Neutrophil (primary cell): ENCODE measurements around the gene SETBP1.

Source experiments
- H3K27ac ChIP-seq: fragments of 200-600 bp; sonication (generic); 2 replicates; pipeline ENCODE4 v1.5.1; 2016; ENCODE audit warnings: mild to moderate bottlenecking, moderate library complexity
- H3K27me3 ChIP-seq: fragments of 200-600 bp; sonication (generic); 2 replicates; pipeline ENCODE4 v1.6.0; 2016; ENCODE audit warnings: mild to moderate bottlenecking
- H3K36me3 ChIP-seq: fragments of 200-600 bp; sonication (generic); 2 replicates; pipeline ENCODE4 v1.5.1; 2017
- H3K4me1 ChIP-seq, 2 experiments: fragments of 200-600 bp in 1 of 2; sonication (generic) in 1 of 2; 1 replicate in 1 of 2; 2 replicates in 1 of 2; pipeline versions ENCODE4 v1.5.1 to v1.6.1; 2013 to 2016; ENCODE audit warnings: low read depth in 1 of 2, low read length in 1 of 2, mild to moderate bottlenecking in 1 of 2, moderate library complexity in 1 of 2; ENCODE audit not compliant: control insufficient read depth in 1 of 2, insufficient read depth in 1 of 2
- H3K4me3 ChIP-seq, 2 experiments: fragments of 200-600 bp in 1 of 2; sonication (generic) in 1 of 2; 1 replicate in 1 of 2; 2 replicates in 1 of 2; pipeline ENCODE4 v1.5.1; 2013 to 2016; ENCODE audit warnings: low read depth in 1 of 2, low read length in 1 of 2, mild to moderate bottlenecking in 1 of 2, moderate library complexity in 1 of 2
- H3K9me3 ChIP-seq: fragments of 200-600 bp; sonication (generic); 2 replicates; pipeline ENCODE4 v1.5.1; 2016
- CTCF ChIP-seq: fragments of 200-600 bp; sonication (generic); IDR thresholded peaks from 2 replicates; pipeline ENCODE4 v1.5.1; 2016; ENCODE audit warnings: antibody characterized with exemption

Gene SETBP1

GRCh38 chr18:44838971-44839666 is 158.4 kb downstream of the SETBP1 start:
- peak overlapping the region; percentile 80 for H3K27ac ChIP-seq
- TF ChIP-seq CTCF = no peak
- no peaks in the 10 kb centered on the region for H3K36me3 ChIP-seq
- H3K27me3 ChIP-seq = no peaks in the 10 kb centered on the region
- H3K9me3 ChIP-seq = no peaks in the 10 kb centered on the region
- peaks cover 40 to 46% of the 10 kb centered on the region in 2 experiments for H3K4me1 ChIP-seq
- H3K4me3 ChIP-seq = peak overlapping the region; percentile 46 to 61

GRCh38 chr18:44840058-44840790 is 159.5 kb downstream of the SETBP1 start:
- H3K4me3 ChIP-seq = peak overlapping the region; percentile 46 to 61
- peak overlapping the region; percentile 80 for H3K27ac ChIP-seq
- H3K9me3 ChIP-seq = no peaks in the 10 kb centered on the region
- no peaks in the 10 kb centered on the region for H3K27me3 ChIP-seq
- no peak for TF ChIP-seq CTCF
- no peaks in the 10 kb centered on the region for H3K36me3 ChIP-seq
- peaks cover 40 to 46% of the 10 kb centered on the region in 2 experiments for H3K4me1 ChIP-seq

GRCh38 chr18:44841221-44841620 is 160.5 kb downstream of the SETBP1 start:
- Histone ChIP-seq H3K9me3 (no peaks in the 10 kb centered on the region), H3K27ac (no peak overlapping the region), H3K27me3 (no peaks in the 10 kb centered on the region), H3K4me3 (no peak overlapping the region), H3K4me1 (peaks cover 40 to 46% of the 10 kb centered on the region in 2 experiments), H3K36me3 (no peaks in the 10 kb centered on the region)
- TF ChIP-seq CTCF = no peak

- TF ChIP-seq CTCF = no peak
- Histone ChIP-seq H3K27me3 (no peaks in the 10 kb centered on the region), H3K9me3 (no peaks in the 10 kb centered on the region), H3K4me1 (peaks cover 40 to 46% of the 10 kb centered on the region in 2 experiments), H3K36me3 (no peaks in the 10 kb centered on the region), H3K27ac (peak overlapping the region; percentile 36), H3K4me3 (no peak overlapping the region)
Observed at GRCh38 chr18:44841752-44842587, 161.3 kb downstream of the SETBP1 start.

GRCh38 chr18:44842588-44843412 is 162.1 kb downstream of the SETBP1 start:
- Histone ChIP-seq H3K36me3 (no peaks in the 10 kb centered on the region), H3K4me1 (peaks cover 39 to 45% of the 10 kb centered on the region in 2 experiments), H3K4me3 (no peak overlapping the region), H3K27me3 (no peaks in the 10 kb centered on the region), H3K9me3 (no peaks in the 10 kb centered on the region), H3K27ac (peak overlapping the region; percentile 36)
- TF ChIP-seq CTCF = no peak
